ENCODE data around the gene TANC2.
"Not testable (repeated sequence)": the region's sequence is repeated elsewhere in the genome, so short reads cannot be mapped to it uniquely, and the experiment has no call there.

TANC2 gene

DNA sequence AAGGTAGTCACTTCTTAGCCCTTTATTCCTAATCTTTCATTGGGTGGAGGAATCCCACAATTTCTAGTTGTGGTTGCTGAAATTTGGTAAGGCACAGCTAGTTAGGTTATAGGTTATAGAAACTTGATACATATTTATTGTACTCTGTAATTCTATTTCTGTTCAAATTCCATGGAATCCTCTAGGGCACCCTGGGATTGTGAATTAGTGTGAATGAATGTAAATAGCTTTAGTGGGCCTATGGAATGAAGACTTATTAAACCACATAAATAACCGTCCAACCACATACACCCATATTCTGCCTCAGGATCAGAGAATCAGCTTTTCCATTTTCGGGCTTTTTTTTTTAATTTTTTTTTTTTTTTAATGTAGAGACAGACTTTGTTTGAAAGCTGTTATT lies 9.2 kb downstream of the TANC2 start:
- no peaks in the 10 kb centered on the region for H3K27me3 Mint-ChIP-seq
- no peak overlapping the region for H3K4me3 Mint-ChIP-seq
- H3K4me1 Mint-ChIP-seq (ENCODE audit: low read depth) = peaks cover 6% of the 10 kb centered on the region
- no peak overlapping the region for H3K27ac Mint-ChIP-seq
- no peaks in the 10 kb centered on the region for H3K9me3 Mint-ChIP-seq (ENCODE audit: low read depth)
- H3K36me3 Mint-ChIP-seq = peaks cover 3% of the 10 kb centered on the region

DNA sequence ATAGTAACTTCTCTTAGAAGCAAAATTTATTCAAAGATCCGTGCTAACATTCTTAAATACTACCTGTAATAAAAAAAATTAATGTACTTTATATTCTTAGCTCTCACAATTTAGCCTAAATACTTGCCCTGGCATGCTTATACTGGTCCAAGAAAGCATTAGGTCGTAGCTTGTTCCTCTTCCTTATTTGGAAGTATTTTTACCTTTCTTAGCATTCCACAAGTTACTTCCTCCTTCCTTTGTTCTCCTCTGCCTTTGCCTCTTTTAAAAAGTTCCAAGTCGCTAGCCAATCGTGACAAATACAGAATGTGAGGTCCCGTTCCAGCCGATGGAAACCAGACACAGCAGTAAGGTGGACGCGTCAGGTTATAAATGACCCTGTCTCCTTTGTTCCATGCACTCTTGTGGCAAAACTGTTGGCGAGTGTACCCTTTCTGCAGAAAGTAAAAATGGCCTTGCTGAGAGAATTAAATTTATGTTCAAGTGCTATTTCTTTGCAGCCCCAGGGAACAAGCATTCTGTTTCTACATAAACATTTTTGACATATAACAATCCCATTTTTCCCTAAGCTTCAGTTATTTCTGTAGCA lies 10.7 kb downstream of the TANC2 start:
- not testable (repeated sequence) for H3K4me1 Mint-ChIP-seq (ENCODE audit: low read depth); H3K9me3 Mint-ChIP-seq (ENCODE audit: low read depth); H3K36me3 Mint-ChIP-seq; H3K27ac Mint-ChIP-seq; H3K27me3 Mint-ChIP-seq; H3K4me3 Mint-ChIP-seq

DNA sequence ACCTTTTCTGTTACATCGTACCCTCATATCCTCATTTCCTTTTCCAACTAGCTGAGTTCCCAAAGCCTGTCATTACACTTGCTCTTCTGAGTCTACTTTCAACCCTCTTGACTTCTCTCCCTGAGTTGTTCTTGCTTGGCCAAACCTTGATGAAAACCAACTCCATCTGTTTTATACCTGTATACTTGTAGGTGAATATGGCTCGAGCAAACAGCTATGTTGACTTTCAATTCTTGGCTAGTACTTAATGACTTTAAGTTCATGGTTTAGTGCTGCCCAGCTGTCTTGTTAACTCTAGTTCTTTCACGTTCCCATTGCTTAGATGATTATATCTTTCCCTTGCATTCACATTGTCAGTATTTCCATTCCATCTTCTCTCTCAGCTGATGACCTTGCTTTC lies 14.8 kb downstream of the TANC2 start:
- Mint-ChIP-seq H3K27me3 (no peaks in the 10 kb centered on the region), H3K27ac (no peak overlapping the region), H3K36me3 (peaks cover 21% of the 10 kb centered on the region), H3K4me3 (no peak overlapping the region), H3K9me3 (ENCODE audit: low read depth) (peaks cover 21% of the 10 kb centered on the region), H3K4me1 (ENCODE audit: low read depth) (peaks cover 4% of the 10 kb centered on the region)

DNA sequence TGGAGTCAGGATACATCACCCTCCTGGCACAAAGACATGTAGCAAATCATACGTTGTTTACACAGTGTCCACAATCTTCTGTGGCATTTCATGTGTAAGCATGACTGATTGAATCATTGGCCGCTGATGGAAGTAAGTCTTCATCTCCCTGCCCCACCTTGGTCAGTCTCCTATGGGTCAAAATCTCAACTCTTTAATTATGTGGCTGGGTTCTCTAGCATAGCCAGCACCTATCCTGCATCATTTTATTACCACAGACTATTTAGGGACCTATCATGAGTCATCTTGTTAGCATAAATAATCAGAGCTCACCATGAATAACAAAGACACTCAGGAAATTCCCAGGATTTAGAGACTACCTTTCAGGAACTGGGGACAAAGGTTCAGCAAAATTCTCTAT lies 15.9 kb downstream of the TANC2 start:
- H3K27me3 Mint-ChIP-seq = no peaks in the 10 kb centered on the region
- peaks cover 19% of the 10 kb centered on the region for H3K36me3 Mint-ChIP-seq

DNA sequence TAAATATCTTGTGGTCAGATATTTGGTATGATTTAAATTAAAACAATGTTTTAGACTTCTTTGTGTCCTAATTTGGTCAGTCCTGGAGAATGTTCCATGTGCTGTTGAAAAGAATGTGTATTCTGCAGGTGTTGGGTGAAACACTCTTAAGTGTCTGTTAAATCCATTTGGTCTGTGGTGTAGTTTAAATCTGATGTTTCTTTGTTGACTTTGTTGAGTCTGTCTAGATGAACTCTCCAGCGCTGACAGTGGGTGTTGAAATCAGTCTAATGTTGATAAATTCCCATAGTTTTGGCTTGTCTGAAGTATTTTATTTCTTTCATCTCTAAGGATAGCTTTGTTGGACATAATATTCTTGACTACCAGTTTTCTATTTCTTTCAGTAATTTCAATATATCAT lies 18.8 kb downstream of the TANC2 start:
- H3K9me3 Mint-ChIP-seq (ENCODE audit: low read depth) = peaks cover 21% of the 10 kb centered on the region
- no peaks in the 10 kb centered on the region for H3K27me3 Mint-ChIP-seq
- peaks cover 19% of the 10 kb centered on the region for H3K36me3 Mint-ChIP-seq

More for the DNA sequence above, 15.9 kb downstream of the TANC2 start:
- no peak overlapping the region for H3K27ac Mint-ChIP-seq
- H3K4me3 Mint-ChIP-seq = no peak overlapping the region
- H3K4me1 Mint-ChIP-seq (ENCODE audit: low read depth) = peaks cover 4% of the 10 kb centered on the region
- H3K9me3 Mint-ChIP-seq (ENCODE audit: low read depth) = peaks cover 21% of the 10 kb centered on the region

DNA sequence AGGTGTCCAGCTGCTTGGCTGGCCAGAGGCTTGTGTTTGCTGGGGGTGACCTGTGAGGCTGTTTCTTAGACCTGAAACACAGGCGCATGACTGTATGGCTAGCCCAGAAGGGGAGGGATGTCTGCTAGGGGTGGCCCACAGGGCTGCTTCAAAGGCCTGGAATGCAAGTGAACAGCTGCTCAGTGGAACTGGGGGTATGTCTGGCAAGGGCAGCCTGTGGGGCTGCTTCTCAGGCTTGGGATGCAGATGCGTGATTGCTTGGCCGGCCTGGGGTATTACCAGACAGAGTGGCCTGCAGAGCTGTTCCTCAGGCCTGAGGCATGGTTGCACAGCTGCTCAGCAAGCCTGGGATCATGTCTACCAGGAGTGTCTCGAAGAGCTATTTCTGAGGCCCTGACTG lies 20.5 kb downstream of the TANC2 start:
- no peak overlapping the region for H3K4me3 Mint-ChIP-seq
- H3K9me3 Mint-ChIP-seq (ENCODE audit: low read depth) = peaks cover 21% of the 10 kb centered on the region

More for the DNA sequence above, 18.8 kb downstream of the TANC2 start:
- Mint-ChIP-seq H3K27ac (no peak overlapping the region), H3K4me3 (no peak overlapping the region), H3K4me1 (ENCODE audit: low read depth) (peaks cover 4% of the 10 kb centered on the region)

DNA sequence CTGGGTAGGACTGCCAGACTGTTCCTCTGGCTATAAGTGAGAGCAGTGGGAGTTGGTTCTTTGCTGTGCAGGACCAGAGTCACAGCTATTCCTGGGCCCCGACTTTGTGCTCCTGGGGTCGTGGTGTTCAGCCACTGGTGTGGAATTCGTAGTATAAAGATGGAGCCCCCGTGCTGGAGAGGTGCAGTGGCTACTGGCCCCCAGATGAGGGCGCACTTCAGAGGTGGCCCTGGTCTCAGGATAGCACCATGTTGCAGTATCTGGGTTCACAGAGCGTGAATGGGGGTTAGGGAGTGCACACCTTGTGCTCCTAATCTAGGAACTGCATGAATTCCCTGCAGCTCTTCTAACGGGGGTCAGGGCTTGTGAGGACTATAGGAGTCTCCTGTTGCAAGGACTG lies 21.1 kb downstream of the TANC2 start:
- Mint-ChIP-seq H3K36me3 (peaks cover 19% of the 10 kb centered on the region), H3K27me3 (no peaks in the 10 kb centered on the region), H3K4me1 (ENCODE audit: low read depth) (peaks cover 1% of the 10 kb centered on the region), H3K27ac (no peak overlapping the region), H3K9me3 (ENCODE audit: low read depth) (peaks cover 21% of the 10 kb centered on the region), H3K4me3 (no peak overlapping the region)

More for the DNA sequence above, 20.5 kb downstream of the TANC2 start:
- H3K27ac Mint-ChIP-seq = no peak overlapping the region
- H3K4me1 Mint-ChIP-seq (ENCODE audit: low read depth) = peaks cover 1% of the 10 kb centered on the region
- no peaks in the 10 kb centered on the region for H3K27me3 Mint-ChIP-seq
- peaks cover 19% of the 10 kb centered on the region for H3K36me3 Mint-ChIP-seq

DNA sequence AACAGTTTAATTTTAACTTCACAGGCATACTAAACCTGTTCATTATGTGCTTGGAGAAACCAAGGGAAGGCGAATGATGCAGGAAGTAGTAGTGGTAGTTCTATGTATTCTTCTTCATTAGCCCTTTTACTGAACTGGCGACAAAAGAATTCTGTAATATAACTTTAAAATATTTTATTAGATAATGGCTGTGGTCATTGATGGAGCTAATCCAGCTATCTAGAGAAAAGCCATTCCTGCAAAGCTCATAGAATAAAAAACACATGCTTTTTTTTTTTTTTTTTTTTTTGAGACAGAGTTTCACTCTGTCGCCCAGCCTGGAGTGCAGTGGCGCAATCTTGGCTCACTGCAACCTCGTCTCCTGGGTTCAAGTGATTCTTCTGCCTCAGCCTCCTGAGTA lies 23.5 kb downstream of the TANC2 start:
- Mint-ChIP-seq H3K4me1 (ENCODE audit: low read depth) (peaks cover 3% of the 10 kb centered on the region), H3K27me3 (no peaks in the 10 kb centered on the region), H3K4me3 (no peak overlapping the region), H3K9me3 (ENCODE audit: low read depth) (peaks cover 10% of the 10 kb centered on the region), H3K36me3 (peaks cover 9% of the 10 kb centered on the region), H3K27ac (no peak overlapping the region)

DNA sequence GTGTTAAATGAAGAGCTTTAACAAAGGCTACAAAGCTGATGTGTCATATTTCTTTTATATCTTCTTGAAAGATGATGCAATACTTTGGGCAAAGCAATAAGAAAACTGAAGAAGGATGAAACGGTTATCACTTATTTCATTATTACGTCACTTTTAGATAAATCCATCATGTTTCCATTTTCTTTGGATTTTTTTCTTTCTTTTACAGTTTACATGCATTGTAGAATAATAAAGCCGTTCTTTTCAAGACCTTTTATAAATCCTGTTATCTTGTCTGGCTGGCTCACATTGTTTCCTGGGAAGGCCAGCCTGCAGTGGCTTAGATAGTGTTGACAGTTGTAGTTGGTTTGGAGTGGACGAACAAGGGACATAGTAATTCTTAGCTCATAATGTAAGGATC lies 28.9 kb downstream of the TANC2 start:
- Mint-ChIP-seq H3K4me3 (no peak overlapping the region), H3K27ac (no peak overlapping the region), H3K4me1 (ENCODE audit: low read depth) (peaks cover 20% of the 10 kb centered on the region), H3K27me3 (no peaks in the 10 kb centered on the region), H3K36me3 (no peaks in the 10 kb centered on the region), H3K9me3 (ENCODE audit: low read depth) (no peaks in the 10 kb centered on the region)

DNA sequence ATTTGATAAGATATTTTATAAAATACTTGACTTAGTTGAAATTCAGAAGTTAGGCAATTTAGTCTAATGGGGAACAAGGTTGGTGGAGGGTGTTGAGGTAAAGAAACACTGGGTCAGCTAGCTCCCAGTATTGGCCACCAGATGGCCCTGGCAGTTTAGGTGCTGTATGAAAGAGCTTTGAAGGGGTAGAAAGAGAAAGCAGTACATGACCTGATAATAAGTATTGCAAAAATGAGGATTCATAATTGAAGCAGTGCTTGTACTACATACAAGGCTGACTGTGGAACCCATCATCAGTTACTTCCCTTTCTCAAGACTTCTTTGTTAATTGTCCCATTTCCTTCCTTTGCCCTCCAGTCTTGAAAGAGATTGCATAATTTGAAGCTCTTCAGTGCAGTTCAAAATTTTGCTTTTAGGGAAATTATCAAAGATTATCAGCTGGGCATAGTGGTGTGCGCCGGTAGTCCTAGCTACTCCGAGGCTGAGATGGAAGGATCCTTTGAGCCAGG lies 29.4 kb downstream of the TANC2 start:
- H3K36me3 Mint-ChIP-seq = no peaks in the 10 kb centered on the region
- no peak overlapping the region for H3K4me3 Mint-ChIP-seq
- H3K9me3 Mint-ChIP-seq (ENCODE audit: low read depth) = no peaks in the 10 kb centered on the region
- no peaks in the 10 kb centered on the region for H3K27me3 Mint-ChIP-seq
- H3K4me1 Mint-ChIP-seq (ENCODE audit: low read depth) = peaks cover 20% of the 10 kb centered on the region
- H3K27ac Mint-ChIP-seq = no peak overlapping the region

DNA sequence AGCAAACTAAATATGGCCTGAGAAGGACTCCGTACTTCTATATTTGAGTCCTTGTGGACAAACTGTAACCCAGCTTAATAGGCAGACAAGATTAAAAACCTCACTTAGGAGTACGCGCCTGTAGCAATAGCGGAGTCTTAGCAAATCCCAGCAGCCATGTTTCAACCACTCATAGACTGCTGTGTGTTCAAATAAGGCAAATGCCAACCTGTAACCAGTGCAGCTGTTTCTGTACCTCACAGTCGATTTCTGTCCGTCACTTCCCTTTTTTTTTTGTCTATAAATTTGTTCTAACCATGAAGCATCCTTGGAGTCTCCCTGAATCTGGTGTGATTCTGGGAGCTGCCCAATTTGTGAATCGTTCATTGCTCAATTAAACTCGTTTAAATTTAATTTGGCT lies 30.2 kb downstream of the TANC2 start:
- Mint-ChIP-seq H3K4me3 (no peak overlapping the region), H3K9me3 (ENCODE audit: low read depth) (no peaks in the 10 kb centered on the region), H3K27me3 (no peaks in the 10 kb centered on the region), H3K4me1 (ENCODE audit: low read depth) (peaks cover 20% of the 10 kb centered on the region), H3K27ac (no peak overlapping the region), H3K36me3 (no peaks in the 10 kb centered on the region)

DNA sequence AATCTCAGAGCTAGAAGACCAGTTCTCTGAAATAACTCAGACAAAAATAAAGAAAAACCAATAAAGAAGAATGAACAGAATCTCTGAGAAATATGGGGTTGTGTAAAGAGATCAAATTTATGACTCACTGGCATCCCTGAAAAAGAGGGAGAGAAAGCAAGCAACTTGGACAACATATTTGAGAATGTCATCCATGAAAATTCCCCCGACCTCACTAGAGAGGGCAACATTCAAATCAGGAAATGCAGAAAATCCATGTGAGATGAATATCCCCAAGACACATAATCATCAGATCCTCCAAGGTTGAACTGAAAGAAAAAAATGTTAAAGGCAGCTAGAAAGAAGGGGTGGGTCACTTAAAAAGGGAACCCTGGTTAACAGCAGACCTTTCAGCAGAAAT lies 32.1 kb downstream of the TANC2 start:
- Mint-ChIP-seq H3K36me3 (no peaks in the 10 kb centered on the region), H3K4me1 (ENCODE audit: low read depth) (peaks cover 20% of the 10 kb centered on the region), H3K4me3 (no peak overlapping the region), H3K27ac (no peak overlapping the region), H3K27me3 (no peaks in the 10 kb centered on the region), H3K9me3 (ENCODE audit: low read depth) (no peaks in the 10 kb centered on the region)

DNA sequence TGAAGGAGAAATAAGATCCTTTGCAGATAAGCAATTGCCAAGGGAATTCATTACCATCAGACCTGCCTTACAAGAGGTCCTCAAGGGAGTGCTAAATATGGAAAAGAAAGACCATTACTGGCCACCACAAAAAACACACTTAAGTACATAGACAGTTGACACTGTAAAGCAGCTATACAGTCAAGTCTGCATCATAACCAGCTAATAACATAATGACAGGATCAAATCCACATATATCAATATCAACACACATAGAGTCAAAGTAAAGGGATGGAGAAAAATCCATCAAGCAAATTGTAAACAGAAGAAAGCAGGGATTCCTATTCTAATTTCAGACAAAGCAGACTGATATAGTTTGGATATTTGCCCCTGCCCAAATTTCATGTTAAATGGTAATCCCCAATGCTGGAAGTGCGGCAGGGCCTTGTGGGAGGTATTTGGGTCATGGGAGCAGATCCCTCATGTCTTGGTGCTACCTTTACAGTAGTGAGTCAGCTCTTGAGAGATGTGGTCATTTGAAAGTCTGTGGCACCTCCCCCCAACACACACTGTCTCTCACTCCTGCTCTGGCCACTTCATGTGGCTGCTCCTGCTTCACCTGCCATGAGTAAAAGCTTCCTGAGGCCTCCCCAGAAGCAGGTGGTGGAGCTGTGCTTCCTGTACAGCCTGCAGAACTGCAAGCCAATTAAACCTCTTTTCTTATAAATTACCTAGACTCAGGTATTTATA lies 32.8 kb downstream of the TANC2 start:
- no peaks in the 10 kb centered on the region for H3K9me3 Mint-ChIP-seq (ENCODE audit: low read depth)

DNA sequence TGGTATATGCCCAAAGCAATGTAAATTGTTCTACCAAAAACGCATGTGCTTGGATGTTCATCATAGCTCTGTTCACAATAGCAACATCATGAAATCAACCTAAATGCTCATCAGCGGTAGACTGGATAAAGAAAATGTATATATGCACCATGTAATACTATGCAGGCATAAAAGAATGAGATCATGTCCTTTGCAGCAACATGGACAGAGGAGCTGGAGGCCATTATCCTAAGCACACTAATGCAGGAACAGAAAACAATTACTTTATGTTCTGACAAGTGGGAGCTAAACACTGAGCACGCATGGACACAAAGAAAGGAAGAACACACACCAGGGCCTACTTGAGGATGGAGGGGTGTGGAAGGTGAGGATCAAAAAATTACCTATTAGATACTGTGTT lies 33.7 kb downstream of the TANC2 start:
- Mint-ChIP-seq H3K27me3 (no peaks in the 10 kb centered on the region), H3K4me3 (no peak overlapping the region), H3K4me1 (ENCODE audit: low read depth) (peaks cover 18% of the 10 kb centered on the region), H3K27ac (no peak overlapping the region), H3K9me3 (ENCODE audit: low read depth) (no peaks in the 10 kb centered on the region), H3K36me3 (no peaks in the 10 kb centered on the region)

More for the DNA sequence above, 32.8 kb downstream of the TANC2 start:
- H3K27me3 Mint-ChIP-seq = no peaks in the 10 kb centered on the region
- H3K36me3 Mint-ChIP-seq = no peaks in the 10 kb centered on the region
- no peak overlapping the region for H3K27ac Mint-ChIP-seq
- H3K4me3 Mint-ChIP-seq = no peak overlapping the region
- peaks cover 19% of the 10 kb centered on the region for H3K4me1 Mint-ChIP-seq (ENCODE audit: low read depth)

DNA sequence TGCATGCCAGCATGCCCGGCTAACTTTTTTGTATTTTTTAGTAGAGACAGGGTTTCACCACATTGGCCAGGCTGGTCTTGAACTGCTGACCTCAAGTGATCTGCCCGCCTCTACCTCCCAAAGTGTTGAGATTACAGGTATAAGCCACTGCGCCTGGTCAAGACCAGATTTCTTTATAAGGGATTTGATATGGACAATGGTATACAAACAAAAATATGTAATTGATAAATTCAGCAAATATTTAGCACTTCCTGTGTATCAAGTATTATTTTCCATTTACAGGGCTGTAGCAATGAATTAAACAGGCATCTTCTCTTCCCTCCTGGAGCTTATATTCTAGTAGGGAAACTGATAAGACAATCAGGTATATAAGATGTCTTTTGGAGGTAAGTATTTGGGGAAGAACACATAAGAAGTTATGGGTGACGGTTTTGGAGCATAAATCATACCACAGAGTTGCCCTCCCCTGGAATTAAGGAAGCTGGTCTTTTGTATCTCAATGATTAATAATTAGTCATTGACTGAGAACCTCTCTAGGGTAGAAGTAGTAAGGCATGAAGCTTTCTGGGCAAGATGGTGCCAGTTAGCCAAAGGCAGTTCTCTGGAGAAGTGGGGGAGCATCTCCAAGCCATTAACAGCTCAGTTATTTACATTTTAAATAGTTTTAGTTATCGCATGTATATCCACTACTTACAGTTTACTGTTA lies 35.8 kb downstream of the TANC2 start:
- Mint-ChIP-seq H3K9me3 (ENCODE audit: low read depth) (no peaks in the 10 kb centered on the region), H3K36me3 (no peaks in the 10 kb centered on the region), H3K27ac (no peak overlapping the region), H3K4me3 (no peak overlapping the region), H3K4me1 (ENCODE audit: low read depth) (peaks cover 12% of the 10 kb centered on the region), H3K27me3 (no peaks in the 10 kb centered on the region)

All from activated naive CD8-positive, alpha-beta T cell (primary cell).